ENCODE results near the gene F10.

- TF ChIP-seq POLR2A (IDR thresholded peaks at IDR 0.05) (no peak), CTCF (IDR thresholded peaks at IDR 0.05) (no peak)
Observed at GRCh38 chr13:113086031-113086750, 36.4 kb upstream of the F10 start.
